HCT116 (cell line): ENCODE data around the gene SMC1B. TPM values are rescaled to one million over a fixed set of nuclear protein-coding genes. Genes with fewer than 3 reads are reported as not detected.

ENCODE experiments used
- ATAC-seq: fragments of 200-7000 bp; cut with Tn5 transposase; 2 replicates; pipeline ENCODE4 v1.9.1; 2020; ENCODE audit warnings: mild to moderate bottlenecking, moderate library complexity
- BruUV-seq: library from RNA; stranded (reverse); fragments of 400-500 nt; replicated peaks from 2 replicates; lab custom pipeline; 2021; lab: Mats Ljungman, UMichigan
- CTCF ChIA-PET: fragments of 300-600 bp; sonication (Branson Sonifier 250); formaldehyde crosslinking; loops from one replicate; lab custom pipeline; 2021; ENCODE audit warnings: antibody characterized with exemption; lab: Charles Lee
- POLR2A ChIA-PET: fragments of 300-600, 350-600 bp; sonication (Branson Sonifier 250); formaldehyde crosslinking; loops from one replicate; lab custom pipeline; 2021; ENCODE audit warnings: antibody characterized with exemption; lab: Charles Lee
- RAD21 ChIA-PET, 2 experiments: fragments of 300-600 bp; sonication (Branson Sonifier 250); formaldehyde crosslinking; loops; one replicate each; lab custom pipeline; 2023; ENCODE audit warnings: low total read pairs in 2 of 2; ENCODE audit not compliant: uncharacterized antibody in 2 of 2, unreplicated experiment in 2 of 2, low non-redundant PET in 1 of 2; lab: Charles Lee
- DNase-seq: peaks from one replicate; pipeline ENCODE4 v3.0.0-alpha.2; 2010; ENCODE audit warnings: low read depth, low spot score
- H2AFZ ChIP-seq: fragments of 200-600 bp; shearing (Covaris generic), sonication (generic); 2 replicates; pipeline ENCODE4 v1.6.1; 2017; ENCODE audit warnings: low read depth, mixed run types, mixed read lengths, antibody characterized with exemption, low read length; ENCODE audit not compliant: poor library complexity, severe bottlenecking
- H3K27ac ChIP-seq: 2 replicates; pipeline ENCODE4 v1.5.1; 2012; ENCODE audit warnings: low read depth, low read length
- H3K27me3 ChIP-seq: fragments of 200-600 bp; sonication (generic); 2 replicates; pipeline ENCODE4 v1.6.1; 2016; ENCODE audit warnings: mixed run types, low read length, mixed read lengths; ENCODE audit not compliant: insufficient read depth
- H3K36me3 ChIP-seq, 2 experiments: fragments of 200-500 bp in 1 of 2; fragments of 200-600 bp in 1 of 2; sonication (Bioruptor generic) in 1 of 2; sonication (generic) in 1 of 2; 2 replicates each; pipeline versions ENCODE4 v1.5.1 to v1.6.1; 2014 to 2016; ENCODE audit warnings: low read length in 2 of 2, inconsistent platforms in 1 of 2, mixed read lengths in 1 of 2, mixed run types in 1 of 2; ENCODE audit not compliant: insufficient read depth in 2 of 2, control insufficient read depth in 1 of 2
- H3K4me1 ChIP-seq, 2 experiments: fragments of 200-600 bp in 1 of 2; sonication (generic) in 1 of 2; 2 replicates each; pipeline versions ENCODE4 v1.5.1 to v1.6.1; 2012 to 2017; ENCODE audit warnings: low read length in 2 of 2, inconsistent platforms in 1 of 2, mild to moderate bottlenecking in 1 of 2, mixed read lengths in 1 of 2, mixed run types in 1 of 2, moderate library complexity in 1 of 2; ENCODE audit not compliant: insufficient read depth in 2 of 2, control insufficient read depth in 1 of 2
- H3K4me2 ChIP-seq: fragments of 200-600 bp; sonication (generic); 2 replicates; pipeline ENCODE4 v1.6.1; 2017; ENCODE audit warnings: mixed run types, low read length, mixed read lengths
- H3K4me3 ChIP-seq, 2 experiments: fragments of 200-600 bp in 1 of 2; sonication (generic) in 1 of 2; replicated peaks in 1 of 2; 2 replicates each; pipeline ENCODE4 v1.5.1; 2011 to 2016; ENCODE audit warnings: low read length in 2 of 2, control low read depth in 1 of 2, low read depth in 1 of 2, mild to moderate bottlenecking in 1 of 2, mixed read lengths in 1 of 2, mixed run types in 1 of 2
- H3K79me2 ChIP-seq: fragments of 200-600 bp; sonication (generic); 2 replicates; pipeline ENCODE4 v1.6.1; 2017; ENCODE audit warnings: mild to moderate bottlenecking, mixed run types, low read length, moderate library complexity, mixed read lengths; ENCODE audit not compliant: insufficient read depth
- H3K9ac ChIP-seq: fragments of 200-600 bp; sonication (generic); 2 replicates; pipeline ENCODE4 v1.6.1; 2016; ENCODE audit warnings: low read length, mixed read lengths
- H3K9me2 ChIP-seq: fragments of 200-600 bp; sonication (generic), shearing (Covaris generic); 2 replicates; pipeline ENCODE4 v1.6.1; 2017; ENCODE audit warnings: mixed run types, mild to moderate bottlenecking, moderate library complexity; ENCODE audit not compliant: insufficient read depth
- H3K9me3 ChIP-seq, 2 experiments: fragments of 200-500 bp in 1 of 2; fragments of 200-600 bp in 1 of 2; sonication (Bioruptor generic) in 1 of 2; sonication (generic) in 1 of 2; 2 replicates each; pipeline ENCODE4 v1.6.1; 2014 to 2017; ENCODE audit warnings: low read length in 2 of 2, mixed read lengths in 2 of 2, inconsistent platforms in 1 of 2, low read depth in 1 of 2, mild to moderate bottlenecking in 1 of 2, mixed run types in 1 of 2, moderate library complexity in 1 of 2; ENCODE audit not compliant: control insufficient read depth in 1 of 2, insufficient read depth in 1 of 2
- H4K20me1 ChIP-seq: fragments of 200-600 bp; sonication (generic), shearing (Covaris generic); 2 replicates; pipeline ENCODE4 v1.6.1; 2017; ENCODE audit warnings: mixed run types, mild to moderate bottlenecking, moderate library complexity; ENCODE audit not compliant: insufficient read depth
- SIN3A ChIP-seq: IDR thresholded peaks from 2 replicates; pipeline ENCODE4 v1.6.1; 2012; ENCODE audit warnings: low read depth
- TCF7L2 ChIP-seq: IDR thresholded peaks from 2 replicates; pipeline ENCODE4 v1.7.0; 2011; ENCODE audit warnings: borderline replicate concordance, inconsistent platforms; ENCODE audit not compliant: insufficient read depth, insufficient read length; ENCODE audit errors: extremely low read depth
- YY1 ChIP-seq: IDR thresholded peaks from 2 replicates; pipeline ENCODE4 v1.6.1; 2011; ENCODE audit warnings: low read length, low read depth, moderate library complexity, mild to moderate bottlenecking; ENCODE audit not compliant: insufficient replicate concordance; ENCODE audit errors: extremely low read depth
- ZFX ChIP-seq: fragments of 450-650 bp; IDR thresholded peaks from 2 replicates; pipeline ENCODE4 v1.6.1; 2017
- intact Hi-C: fragments of 100-400 bp; cut with micrococcal nuclease; formaldehyde crosslinking; loops from 2 replicates; pipeline ENCODE4 v1.10.0; 2022
- total RNA-seq: library from RNA; stranded (reverse); gene quantifications from one replicate; pipeline ENCODE4 v1.2.1, GENCODE V29; 2021; ENCODE audit not compliant: unreplicated experiment
- TF ChIP-seq, protein P1 (sequence below): IDR thresholded peaks from 2 replicates; pipeline ENCODE4 v1.6.1; 2012; ENCODE audit warnings: low read depth

SMC1B gene
- total RNA-seq, 1 experiment from 2014 or later = not detected

DNA sequence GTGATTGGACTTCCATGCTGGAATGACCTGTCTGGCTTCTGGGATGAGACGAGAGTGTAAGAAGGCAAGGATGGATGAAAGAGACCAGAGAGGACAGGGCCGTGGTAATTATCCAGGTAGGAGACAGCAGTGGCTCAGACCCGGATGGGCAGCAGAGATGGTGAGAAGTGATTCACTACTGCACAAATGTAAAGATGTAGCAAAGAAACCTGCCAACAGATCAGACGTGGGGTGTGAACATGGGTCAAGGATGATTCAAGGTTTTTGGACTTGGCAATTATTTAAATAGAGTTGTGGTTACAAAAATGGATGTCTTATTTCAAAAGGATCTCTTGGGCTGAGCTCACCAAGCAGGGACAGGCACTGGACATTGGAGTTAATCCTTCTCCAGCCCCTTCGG, 32.8 kb upstream of the SMC1B start:
- no peak overlapping the region for H3K27ac ChIP-seq
- H4K20me1 ChIP-seq = no peaks in the 10 kb centered on the region
- H3K9me3 ChIP-seq = no peaks in the 10 kb centered on the region
- CTCF ChIA-PET = no interaction called here
- DNase-seq = no peak
- POLR2A ChIA-PET = no interaction called here
- no peaks in the 10 kb centered on the region for H3K79me2 ChIP-seq
- no peak overlapping the region for H3K9ac ChIP-seq
- RAD21 ChIA-PET = interaction anchor here in 1 of 2 experiments (0.6 kb wide), 1 partner anchor 531 kb away, joined by 3 read pairs; the partner anchor contains the start of gene WNT7B
- no peak overlapping the region for H3K4me2 ChIP-seq
- H3K27me3 ChIP-seq = no peaks in the 10 kb centered on the region
- H2AFZ ChIP-seq = no peak overlapping the region
- H3K4me3 ChIP-seq = no peak overlapping the region
- H3K36me3 ChIP-seq = no peaks in the 10 kb centered on the region
- intact Hi-C loops = no loop called here
- no peak for TF ChIP-seq TCF7L2
- TF ChIP-seq YY1 = no peak
- TF ChIP-seq ZFX = no peak
- no peak for TF ChIP-seq SIN3A
- TF ChIP-seq, protein P1, sequence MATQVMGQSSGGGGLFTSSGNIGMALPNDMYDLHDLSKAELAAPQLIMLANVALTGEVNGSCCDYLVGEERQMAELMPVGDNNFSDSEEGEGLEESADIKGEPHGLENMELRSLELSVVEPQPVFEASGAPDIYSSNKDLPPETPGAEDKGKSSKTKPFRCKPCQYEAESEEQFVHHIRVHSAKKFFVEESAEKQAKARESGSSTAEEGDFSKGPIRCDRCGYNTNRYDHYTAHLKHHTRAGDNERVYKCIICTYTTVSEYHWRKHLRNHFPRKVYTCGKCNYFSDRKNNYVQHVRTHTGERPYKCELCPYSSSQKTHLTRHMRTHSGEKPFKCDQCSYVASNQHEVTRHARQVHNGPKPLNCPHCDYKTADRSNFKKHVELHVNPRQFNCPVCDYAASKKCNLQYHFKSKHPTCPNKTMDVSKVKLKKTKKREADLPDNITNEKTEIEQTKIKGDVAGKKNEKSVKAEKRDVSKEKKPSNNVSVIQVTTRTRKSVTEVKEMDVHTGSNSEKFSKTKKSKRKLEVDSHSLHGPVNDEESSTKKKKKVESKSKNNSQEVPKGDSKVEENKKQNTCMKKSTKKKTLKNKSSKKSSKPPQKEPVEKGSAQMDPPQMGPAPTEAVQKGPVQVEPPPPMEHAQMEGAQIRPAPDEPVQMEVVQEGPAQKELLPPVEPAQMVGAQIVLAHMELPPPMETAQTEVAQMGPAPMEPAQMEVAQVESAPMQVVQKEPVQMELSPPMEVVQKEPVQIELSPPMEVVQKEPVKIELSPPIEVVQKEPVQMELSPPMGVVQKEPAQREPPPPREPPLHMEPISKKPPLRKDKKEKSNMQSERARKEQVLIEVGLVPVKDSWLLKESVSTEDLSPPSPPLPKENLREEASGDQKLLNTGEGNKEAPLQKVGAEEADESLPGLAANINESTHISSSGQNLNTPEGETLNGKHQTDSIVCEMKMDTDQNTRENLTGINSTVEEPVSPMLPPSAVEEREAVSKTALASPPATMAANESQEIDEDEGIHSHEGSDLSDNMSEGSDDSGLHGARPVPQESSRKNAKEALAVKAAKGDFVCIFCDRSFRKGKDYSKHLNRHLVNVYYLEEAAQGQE = no peak
- TF ChIP-seq, all 23 proteins: peak for 0
- no TSS peak for BruUV-seq
- ATAC-seq = no peak
- Histone ChIP-seq H3K4me1 (peaks cover 0 to 2% of the 10 kb centered on the region in 2 experiments; a peak in 1 of 4 replicates), H3K9me2 (no peaks in the 10 kb centered on the region)
